GM21717 (cell line): ENCODE data around the gene MBD5.

Experiments
- ATAC-seq: cut with Tn5 transposase; IDR thresholded peaks from one replicate; pipeline ENCODE4 v1.9.1; 2021; ENCODE audit warnings: mild to moderate bottlenecking, moderate library complexity; ENCODE audit not compliant: unreplicated experiment

Gene MBD5

GRCh38 chr2:148209603-148210002, 188.7 kb downstream of the MBD5 start:
- no peak for ATAC-seq

GRCh38 chr2:148218326-148219075, 197.6 kb downstream of the MBD5 start:
- ATAC-seq = no peak

GRCh38 chr2:148221166-148221565, 200.3 kb downstream of the MBD5 start:
- ATAC-seq = no peak

- no peak for ATAC-seq
Observed at GRCh38 chr2:148221926-148222325, 201.0 kb downstream of the MBD5 start.

DNA sequence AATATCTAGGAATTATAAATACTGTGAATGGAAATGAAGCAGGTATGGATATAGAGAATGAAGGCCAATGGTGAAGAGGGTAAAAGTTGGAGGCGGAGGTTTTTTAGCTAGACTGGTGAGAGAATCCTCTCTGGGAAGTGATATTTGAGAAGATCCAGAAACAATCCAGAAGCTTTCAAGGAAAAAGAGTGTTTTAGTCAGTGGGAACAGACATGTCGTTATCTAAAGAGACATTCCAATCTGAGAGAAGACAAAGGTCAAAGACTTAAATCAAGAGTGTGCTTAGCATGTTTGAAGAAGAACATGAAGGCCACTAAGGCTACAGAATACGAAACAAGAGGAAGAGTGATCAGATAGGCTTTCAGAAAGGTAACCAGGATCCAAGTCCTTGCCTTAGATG, 211.0 kb downstream of the MBD5 start:
- ATAC-seq = no peak

GRCh38 chr2:148234143-148234542, 213.3 kb downstream of the MBD5 start:
- no peak for ATAC-seq

DNA sequence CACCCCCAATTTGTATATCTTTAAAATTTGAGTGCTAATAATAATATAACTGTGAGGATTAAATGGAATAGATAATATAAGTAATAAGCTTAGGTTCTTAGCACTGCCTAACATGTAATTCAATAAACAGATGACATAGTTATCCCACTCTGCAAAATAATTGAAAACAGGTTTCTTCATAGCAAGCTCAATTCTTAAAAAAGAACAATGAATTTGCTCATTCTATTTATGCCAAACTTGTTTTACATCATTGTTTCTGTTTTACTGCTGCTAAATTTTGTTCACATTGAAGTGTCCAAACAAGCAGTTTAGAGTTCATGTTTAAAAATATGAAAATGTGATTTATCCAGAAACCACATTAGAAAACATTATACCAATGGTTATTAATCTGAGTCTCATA, 217.0 kb downstream of the MBD5 start:
- ATAC-seq = no peak

- ATAC-seq = no peak
Observed at GRCh38 chr2:148238561-148238960, 217.7 kb downstream of the MBD5 start.

GRCh38 chr2:148240838-148241237, 219.9 kb downstream of the MBD5 start:
- ATAC-seq = no peak

- ATAC-seq = no peak
Observed at GRCh38 chr2:148244593-148245292, 223.9 kb downstream of the MBD5 start.

DNA sequence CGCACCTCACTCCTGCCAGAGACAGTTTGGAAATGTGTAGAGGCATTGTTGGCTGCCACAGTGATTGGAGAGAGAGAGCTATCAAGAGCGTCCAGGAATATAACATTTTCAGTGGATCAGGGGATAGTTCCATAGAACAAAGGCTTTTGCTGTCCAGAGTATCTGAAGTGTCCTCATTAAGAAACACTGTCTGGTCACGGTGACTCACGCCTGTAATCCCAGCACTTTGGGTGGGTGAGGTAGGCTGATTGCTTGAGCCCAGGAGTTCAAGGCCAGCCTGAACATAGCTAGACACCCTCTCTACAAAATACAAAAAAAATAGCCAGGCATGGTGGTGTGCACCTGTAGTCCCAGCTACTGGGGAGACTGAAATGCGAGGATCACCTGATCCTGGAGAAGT, 231.1 kb downstream of the MBD5 start:
- ATAC-seq = no peak

DNA sequence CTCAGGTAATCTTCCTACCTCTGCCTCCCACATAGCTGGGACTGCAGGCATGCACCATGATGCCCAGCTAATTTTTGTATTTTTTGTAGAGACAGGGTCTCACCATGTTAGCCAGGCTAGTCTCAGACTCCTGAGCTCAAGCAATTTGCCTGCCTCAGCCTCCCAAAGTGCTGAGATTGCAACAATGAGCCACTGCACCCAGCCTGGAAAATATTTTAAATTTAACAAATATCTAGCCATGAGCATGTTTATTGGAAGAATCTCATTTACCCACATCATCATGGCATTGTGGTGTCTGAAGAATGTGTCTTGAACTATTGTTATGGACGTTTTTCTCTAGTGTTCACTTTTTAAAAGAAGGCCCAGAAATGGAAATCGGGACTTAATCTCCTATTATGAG, 231.8 kb downstream of the MBD5 start:
- ATAC-seq = no peak

DNA sequence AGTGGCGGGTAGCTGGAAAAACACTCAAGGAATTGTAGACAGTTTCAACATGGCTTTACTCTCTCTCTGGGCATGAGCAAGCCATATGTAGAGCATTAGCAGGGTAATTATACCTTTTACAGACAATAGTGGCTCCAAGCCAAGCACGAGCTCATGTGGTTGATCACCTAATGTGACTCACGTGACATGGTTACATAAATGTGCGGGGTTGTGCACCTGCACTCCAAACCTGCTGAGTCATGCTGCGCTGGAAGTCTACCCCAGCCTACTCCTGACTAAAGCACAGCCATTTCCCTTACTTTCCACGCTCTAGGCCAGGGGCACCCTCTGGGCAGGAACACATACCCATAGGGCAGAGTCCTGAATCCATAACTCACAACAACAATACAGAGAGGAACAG, 232.8 kb downstream of the MBD5 start:
- no peak for ATAC-seq

DNA sequence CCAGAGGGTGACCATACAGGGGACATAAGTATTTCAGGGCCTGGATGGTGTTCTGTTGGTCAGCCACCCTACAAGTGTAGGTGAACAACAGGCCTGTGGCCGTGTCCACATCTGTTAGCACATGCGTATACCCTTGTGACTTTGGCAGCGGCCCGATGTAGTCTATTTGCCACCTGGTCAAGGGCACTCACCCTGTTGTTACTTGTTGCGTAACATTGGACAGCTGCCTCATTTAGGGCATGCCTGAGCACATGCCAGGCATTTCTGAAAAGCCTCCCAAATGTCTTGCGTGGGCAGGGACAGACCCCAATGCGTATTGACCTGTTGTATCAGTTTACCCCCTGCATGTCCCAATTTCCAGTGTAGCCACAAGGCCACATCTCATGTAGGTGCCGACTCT, 235.0 kb downstream of the MBD5 start:
- ATAC-seq = no peak

GRCh38 chr2:148257276-148257675, 236.4 kb downstream of the MBD5 start:
- no peak for ATAC-seq

GRCh38 chr2:148258124-148258523, 237.2 kb downstream of the MBD5 start:
- ATAC-seq = no peak

DNA sequence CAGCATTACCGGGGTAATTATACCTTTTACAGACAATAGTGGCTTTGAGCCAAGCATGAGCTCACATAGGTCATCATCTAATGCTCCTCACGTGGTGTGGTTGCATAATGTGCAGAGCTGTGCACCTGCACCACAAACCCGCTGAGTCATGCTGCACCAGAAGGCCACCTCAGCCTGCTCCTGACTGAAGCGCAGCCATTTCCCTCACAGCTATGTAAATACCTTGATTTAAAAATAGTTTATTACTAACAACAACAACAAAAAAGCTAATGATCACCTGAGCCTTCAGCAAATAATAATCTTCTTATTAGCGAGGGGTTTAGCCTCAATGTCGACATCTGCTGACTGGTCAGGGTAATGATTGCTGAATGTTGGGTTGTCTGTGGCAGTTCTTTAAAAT, 238.8 kb downstream of the MBD5 start:
- no peak for ATAC-seq

DNA sequence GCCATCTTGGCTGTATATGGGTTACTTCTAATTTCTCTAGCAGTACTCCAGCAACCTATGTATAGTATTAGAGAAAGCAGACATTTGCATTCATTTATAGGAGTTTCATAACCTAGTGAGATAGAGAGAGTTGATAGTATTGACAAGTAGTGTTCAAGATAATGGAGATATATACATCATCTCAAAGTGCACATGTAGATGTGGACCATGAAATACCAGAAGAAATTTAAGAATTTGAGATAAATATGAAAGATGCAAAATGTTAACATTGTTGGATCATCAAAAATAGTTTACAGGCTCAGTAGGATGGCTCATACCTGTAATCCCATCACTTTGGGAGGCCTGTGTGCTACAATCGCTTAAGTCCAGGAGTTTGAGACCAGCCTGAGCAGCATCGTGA, 243.0 kb downstream of the MBD5 start:
- ATAC-seq = no peak

- ATAC-seq = no peak
Observed at GRCh38 chr2:148273158-148273691, 252.3 kb downstream of the MBD5 start.

DNA sequence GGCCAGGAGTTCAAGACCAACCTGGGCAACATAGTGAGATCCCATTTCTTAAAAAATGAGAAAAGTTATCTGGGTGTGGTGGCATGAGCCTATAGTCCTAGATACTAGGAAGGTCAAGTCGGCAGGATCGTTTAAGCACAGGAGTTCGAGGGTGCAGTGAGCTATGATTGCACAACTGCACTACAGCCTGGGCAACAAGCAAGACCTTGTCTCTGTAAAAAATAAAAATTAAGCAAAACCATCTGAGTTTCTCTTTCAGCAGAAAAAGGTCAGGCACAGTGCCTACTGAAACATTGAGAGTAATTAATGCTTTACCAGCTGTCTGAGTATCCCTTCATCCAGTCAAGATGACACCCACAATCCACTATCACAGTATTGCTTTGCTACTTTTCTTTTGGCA, 258.3 kb downstream of the MBD5 start:
- no peak for ATAC-seq

DNA sequence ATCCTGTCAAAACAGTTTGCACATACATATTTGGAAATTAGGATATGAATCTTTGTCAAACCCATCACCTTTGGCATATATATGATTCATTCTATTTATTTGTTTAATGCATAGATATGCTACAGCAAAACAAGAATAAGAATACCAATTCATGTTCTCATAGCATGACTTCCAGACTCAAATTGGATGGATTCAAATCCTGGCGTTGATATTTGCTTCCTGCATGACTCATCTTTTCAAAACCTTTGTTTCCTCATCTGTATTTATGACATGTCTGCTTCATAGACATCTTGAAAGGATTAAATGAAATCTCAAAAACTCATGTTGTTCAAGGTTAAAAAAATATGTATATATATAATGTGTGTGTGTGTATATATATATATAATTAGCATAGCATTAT, 261.3 kb downstream of the MBD5 start:
- ATAC-seq = no peak

- ATAC-seq = no peak
Observed at GRCh38 chr2:148292431-148292830, 271.5 kb downstream of the MBD5 start.
